ENCODE measurements around the gene CDH13.

The CDH13 gene

GRCh38 chr16:83176802-83177201 lies 550.0 kb downstream of the CDH13 start:
- H3K79me1 ChIP-seq (ENCODE audit: low read length): no peaks in the 10 kb centered on the region
- no peak overlapping the region for H3K4me3 ChIP-seq (ENCODE audit: low read depth, low read length)
- H3K36me3 ChIP-seq (ENCODE audit: control insufficient read depth in 1 of 2, insufficient read depth in 2 of 2, low read length in 2 of 2): no peaks in the 10 kb centered on the region

GRCh38 chr16:83185902-83186301 lies 559.1 kb downstream of the CDH13 start:
- H3K79me1 ChIP-seq (ENCODE audit: low read length): no peaks in the 10 kb centered on the region
- H3K9me3 ChIP-seq (ENCODE audit: insufficient read depth, low read depth, low read length): no peaks in the 10 kb centered on the region
- H3K36me3 ChIP-seq (ENCODE audit: control insufficient read depth in 1 of 2, insufficient read depth in 2 of 2, low read length in 2 of 2): no peaks in the 10 kb centered on the region
- no peaks in the 10 kb centered on the region for H3K79me2 ChIP-seq (ENCODE audit: control insufficient read depth, insufficient read depth, low read length, poor library complexity)
- H3K4me3 ChIP-seq (ENCODE audit: low read depth, low read length): no peak overlapping the region
- H3K4ac ChIP-seq (ENCODE audit: low read depth, low read length): no peak overlapping the region
- H2AFZ ChIP-seq (ENCODE audit: insufficient read depth, low read length, poor library complexity): no peak overlapping the region
- H3K4me2 ChIP-seq (ENCODE audit: low read length): no peak overlapping the region
- H4K8ac ChIP-seq (ENCODE audit: low read depth, low read length): no peak overlapping the region
- H2BK5ac ChIP-seq (ENCODE audit: low read depth, low read length, poor library complexity): no peak overlapping the region
- H3K14ac ChIP-seq (ENCODE audit: low read length): no peak overlapping the region
- no peak overlapping the region for H3K27ac ChIP-seq (ENCODE audit: low read depth, low read length)
- H4K12ac ChIP-seq (ENCODE audit: low read depth, low read length): no peak overlapping the region
- no peak overlapping the region for H2AK5ac ChIP-seq (ENCODE audit: low read length)
- H4K91ac ChIP-seq (ENCODE audit: low read depth, low read length): no peak overlapping the region
- H3K18ac ChIP-seq (ENCODE audit: low read length): no peak overlapping the region
- no peaks in the 10 kb centered on the region for H3K4me1 ChIP-seq (ENCODE audit: control insufficient read depth in 1 of 2, insufficient read depth in 2 of 2, low read length in 2 of 2)
- no peak overlapping the region for H3K9ac ChIP-seq (ENCODE audit: low read length)
- WGBS (ENCODE audit: extremely low coverage, insufficient coverage, insufficient read length): no CpG with 5 or more reads among the region's 6 CpGs
- H3K27me3 ChIP-seq (ENCODE audit: insufficient read depth, low read length): no peaks in the 10 kb centered on the region
- H2BK120ac ChIP-seq (ENCODE audit: insufficient read depth, low read length, poor library complexity): no peak overlapping the region
- no peak overlapping the region for H3K23ac ChIP-seq (ENCODE audit: low read length)
- H2BK12ac ChIP-seq (ENCODE audit: low read length): no peak overlapping the region
- DNase-seq: no peak

More at GRCh38 chr16:83176802-83177201, 550.0 kb downstream of the CDH13 start:
- Histone ChIP-seq H2BK120ac (ENCODE audit: insufficient read depth, low read length, poor library complexity) (no peak overlapping the region), H3K27ac (ENCODE audit: low read depth, low read length) (no peak overlapping the region), H4K8ac (ENCODE audit: low read depth, low read length) (no peak overlapping the region), H2BK5ac (ENCODE audit: low read depth, low read length, poor library complexity) (no peak overlapping the region), H4K91ac (ENCODE audit: low read depth, low read length) (no peak overlapping the region), H3K79me2 (ENCODE audit: control insufficient read depth, insufficient read depth, low read length, poor library complexity) (no peaks in the 10 kb centered on the region), H3K4ac (ENCODE audit: low read depth, low read length) (no peak overlapping the region), H2AFZ (ENCODE audit: insufficient read depth, low read length, poor library complexity) (no peak overlapping the region), H3K4me1 (ENCODE audit: control insufficient read depth in 1 of 2, insufficient read depth in 2 of 2, low read length in 2 of 2) (no peaks in the 10 kb centered on the region), H3K18ac (ENCODE audit: low read length) (no peak overlapping the region), H2AK5ac (ENCODE audit: low read length) (no peak overlapping the region), H4K12ac (ENCODE audit: low read depth, low read length) (no peak overlapping the region), H3K27me3 (ENCODE audit: insufficient read depth, low read length) (no peaks in the 10 kb centered on the region), H3K9me3 (ENCODE audit: insufficient read depth, low read depth, low read length) (no peaks in the 10 kb centered on the region), H3K9ac (ENCODE audit: low read length) (no peak overlapping the region), H3K4me2 (ENCODE audit: low read length) (no peak overlapping the region), H3K23ac (ENCODE audit: low read length) (no peak overlapping the region), H3K14ac (ENCODE audit: low read length) (no peak overlapping the region), H2BK12ac (ENCODE audit: low read length) (no peak overlapping the region)
- WGBS (ENCODE audit: extremely low coverage, insufficient coverage, insufficient read length): no CpG with 5 or more reads among the region's 4 CpGs
- DNase-seq: no peak

GRCh38 chr16:83187405-83187804 lies 560.6 kb downstream of the CDH13 start:
- Histone ChIP-seq H3K79me1 (ENCODE audit: low read length) (no peaks in the 10 kb centered on the region), H3K27me3 (ENCODE audit: insufficient read depth, low read length) (no peaks in the 10 kb centered on the region), H2BK12ac (ENCODE audit: low read length) (no peak overlapping the region), H3K14ac (ENCODE audit: low read length) (no peak overlapping the region), H3K36me3 (ENCODE audit: control insufficient read depth in 1 of 2, insufficient read depth in 2 of 2, low read length in 2 of 2) (no peaks in the 10 kb centered on the region), H3K4me3 (ENCODE audit: low read depth, low read length) (no peak overlapping the region), H2BK120ac (ENCODE audit: insufficient read depth, low read length, poor library complexity) (no peak overlapping the region), H3K4ac (ENCODE audit: low read depth, low read length) (no peak overlapping the region), H2AK5ac (ENCODE audit: low read length) (no peak overlapping the region), H4K91ac (ENCODE audit: low read depth, low read length) (no peak overlapping the region), H4K8ac (ENCODE audit: low read depth, low read length) (no peak overlapping the region), H3K27ac (ENCODE audit: low read depth, low read length) (no peak overlapping the region), H3K9me3 (ENCODE audit: insufficient read depth, low read depth, low read length) (no peaks in the 10 kb centered on the region), H2AFZ (ENCODE audit: insufficient read depth, low read length, poor library complexity) (no peak overlapping the region), H3K4me2 (ENCODE audit: low read length) (no peak overlapping the region), H4K12ac (ENCODE audit: low read depth, low read length) (no peak overlapping the region), H3K18ac (ENCODE audit: low read length) (no peak overlapping the region), H3K79me2 (ENCODE audit: control insufficient read depth, insufficient read depth, low read length, poor library complexity) (no peaks in the 10 kb centered on the region), H3K9ac (ENCODE audit: low read length) (no peak overlapping the region), H2BK5ac (ENCODE audit: low read depth, low read length, poor library complexity) (no peak overlapping the region), H3K23ac (ENCODE audit: low read length) (no peak overlapping the region), H3K4me1 (ENCODE audit: control insufficient read depth in 1 of 2, insufficient read depth in 2 of 2, low read length in 2 of 2) (no peaks in the 10 kb centered on the region)
- no CpG with 5 or more reads among the region's 3 CpGs for WGBS (ENCODE audit: extremely low coverage, insufficient coverage, insufficient read length)
- peak; percentile 7 to 29 for DNase-seq

GRCh38 chr16:83196796-83197195 lies 570.0 kb downstream of the CDH13 start:
- H3K79me1 ChIP-seq (ENCODE audit: low read length): no peaks in the 10 kb centered on the region
- H3K4ac ChIP-seq (ENCODE audit: low read depth, low read length): no peak overlapping the region
- no peaks in the 10 kb centered on the region for H3K79me2 ChIP-seq (ENCODE audit: control insufficient read depth, insufficient read depth, low read length, poor library complexity)
- H3K14ac ChIP-seq (ENCODE audit: low read length): no peak overlapping the region
- H4K12ac ChIP-seq (ENCODE audit: low read depth, low read length): no peak overlapping the region
- H2BK5ac ChIP-seq (ENCODE audit: low read depth, low read length, poor library complexity): no peak overlapping the region
- H3K4me3 ChIP-seq (ENCODE audit: low read depth, low read length): no peak overlapping the region
- H3K4me2 ChIP-seq (ENCODE audit: low read length): no peak overlapping the region
- no peak overlapping the region for H2AFZ ChIP-seq (ENCODE audit: insufficient read depth, low read length, poor library complexity)
- H4K91ac ChIP-seq (ENCODE audit: low read depth, low read length): no peak overlapping the region
- H3K18ac ChIP-seq (ENCODE audit: low read length): no peak overlapping the region
- WGBS (ENCODE audit: extremely low coverage, insufficient coverage, insufficient read length): no CpG with 5 or more reads among the region's 3 CpGs
- H2BK12ac ChIP-seq (ENCODE audit: low read length): no peak overlapping the region
- no peaks in the 10 kb centered on the region for H3K4me1 ChIP-seq (ENCODE audit: control insufficient read depth in 1 of 2, insufficient read depth in 2 of 2, low read length in 2 of 2)
- H3K9ac ChIP-seq (ENCODE audit: low read length): no peak overlapping the region
- H3K9me3 ChIP-seq (ENCODE audit: insufficient read depth, low read depth, low read length): no peaks in the 10 kb centered on the region
- no peak overlapping the region for H2BK120ac ChIP-seq (ENCODE audit: insufficient read depth, low read length, poor library complexity)
- no peak overlapping the region for H4K8ac ChIP-seq (ENCODE audit: low read depth, low read length)
- no peak for DNase-seq
- H2AK5ac ChIP-seq (ENCODE audit: low read length): no peak overlapping the region
- no peak overlapping the region for H3K27ac ChIP-seq (ENCODE audit: low read depth, low read length)
- H3K23ac ChIP-seq (ENCODE audit: low read length): no peak overlapping the region
- H3K27me3 ChIP-seq (ENCODE audit: insufficient read depth, low read length): no peaks in the 10 kb centered on the region
- H3K36me3 ChIP-seq (ENCODE audit: control insufficient read depth in 1 of 2, insufficient read depth in 2 of 2, low read length in 2 of 2): no peaks in the 10 kb centered on the region

Data from trophoblast cell (in vitro differentiated cells and primary cell).